RWPE2 (cell line): ENCODE measurements around the gene BAIAP2L2.

Source experiments
- ATAC-seq: fragments of 200-7000 bp; cut with Tn5 transposase; 3 replicates; pipeline ENCODE4 v1.9.1; 2021; ENCODE audit warnings: low read depth
- DNase-seq: peaks from one replicate; pipeline ENCODE4 v3.0.0-alpha.2; 2020; ENCODE audit warnings: low spot score
- H3K27ac ChIP-seq: fragments of 450-650 bp; 2 replicates; pipeline ENCODE4 v1.5.1; 2017; ENCODE audit warnings: mild to moderate bottlenecking; ENCODE audit not compliant: poor library complexity, severe bottlenecking
- H3K27me3 ChIP-seq: fragments of 250-450 bp; sonication (Bioruptor Pico); 2 replicates; pipeline ENCODE4 v1.5.1; 2021; ENCODE audit warnings: mild to moderate bottlenecking, moderate library complexity; ENCODE audit not compliant: insufficient read depth, poor library complexity, severe bottlenecking
- H3K36me3 ChIP-seq: fragments of 250-450 bp; sonication (Bioruptor Pico); 2 replicates; pipeline ENCODE4 v1.5.1; 2020; ENCODE audit warnings: low read depth, mild to moderate bottlenecking, moderate library complexity
- H3K4me1 ChIP-seq: fragments of 250-450 bp; sonication (Bioruptor Pico); 2 replicates; pipeline ENCODE4 v1.5.1; 2021; ENCODE audit warnings: mild to moderate bottlenecking, moderate library complexity; ENCODE audit not compliant: insufficient read depth, poor library complexity, severe bottlenecking
- H3K4me3 ChIP-seq: fragments of 250-450 bp; sonication (Bioruptor Pico); 2 replicates; pipeline ENCODE4 v1.5.1; 2021; ENCODE audit warnings: mild to moderate bottlenecking, moderate library complexity; ENCODE audit not compliant: severe bottlenecking
- H3K9me3 ChIP-seq: fragments of 250-450 bp; sonication (Bioruptor Pico); 2 replicates; pipeline ENCODE4 v1.5.1; 2021; ENCODE audit warnings: mild to moderate bottlenecking, moderate library complexity; ENCODE audit not compliant: severe bottlenecking
- TF ChIP-seq, protein P1 (sequence below): fragments of 450-650 bp; IDR thresholded peaks from one replicate; pipeline ENCODE4 v1.5.1; 2017; ENCODE audit warnings: mild to moderate bottlenecking, moderate library complexity; ENCODE audit not compliant: poor library complexity, severe bottlenecking

Gene BAIAP2L2

DNA sequence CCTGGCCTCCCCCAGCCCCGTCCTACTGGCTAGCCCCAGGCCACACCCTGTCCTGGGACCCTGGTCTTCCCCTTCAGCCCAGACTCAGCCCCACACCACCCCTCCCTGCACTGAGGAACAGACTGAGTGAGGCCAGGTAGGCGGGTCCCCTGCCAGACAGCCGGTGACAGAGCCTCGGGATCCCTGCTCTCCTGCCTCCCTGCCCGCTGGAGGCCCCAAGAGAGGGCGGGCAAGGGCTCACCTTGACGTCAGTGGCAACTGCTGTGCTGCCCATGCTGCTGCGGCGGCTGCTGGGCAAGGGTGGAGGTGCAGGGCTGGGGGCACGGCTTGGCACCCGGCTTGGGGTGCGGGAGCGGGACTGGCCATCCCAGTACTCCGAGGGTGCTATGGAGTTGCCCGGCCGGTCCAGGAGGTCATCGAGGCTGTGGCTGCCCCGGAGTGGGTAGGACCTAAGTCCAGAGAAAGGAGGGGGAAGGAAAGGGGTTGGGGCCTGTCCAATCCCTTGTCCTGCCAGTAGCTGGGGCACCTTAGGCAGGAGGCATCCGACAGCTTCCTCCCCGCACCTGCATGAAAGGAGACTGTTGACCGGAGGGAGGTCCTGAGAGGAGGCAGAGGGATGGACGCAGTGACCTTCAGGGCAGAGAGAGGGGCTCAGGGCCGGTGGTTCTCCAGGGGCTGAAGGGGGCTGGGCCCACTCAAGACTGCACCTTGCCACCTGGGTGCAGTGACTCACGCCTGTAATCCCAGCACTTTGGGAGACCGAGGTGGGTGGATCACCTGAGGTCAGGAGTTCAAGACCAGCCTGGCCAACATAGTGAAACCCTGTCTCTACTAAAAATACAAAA lies 24.3 kb downstream of the BAIAP2L2 start:
- Histone ChIP-seq H3K4me3 (no peak overlapping the region), H3K9me3 (no peaks in the 10 kb centered on the region), H3K27me3 (peaks cover 19% of the 10 kb centered on the region), H3K4me1 (no peaks in the 10 kb centered on the region), H3K27ac (no peak overlapping the region), H3K36me3 (no peaks in the 10 kb centered on the region)
- TF ChIP-seq, protein P1, sequence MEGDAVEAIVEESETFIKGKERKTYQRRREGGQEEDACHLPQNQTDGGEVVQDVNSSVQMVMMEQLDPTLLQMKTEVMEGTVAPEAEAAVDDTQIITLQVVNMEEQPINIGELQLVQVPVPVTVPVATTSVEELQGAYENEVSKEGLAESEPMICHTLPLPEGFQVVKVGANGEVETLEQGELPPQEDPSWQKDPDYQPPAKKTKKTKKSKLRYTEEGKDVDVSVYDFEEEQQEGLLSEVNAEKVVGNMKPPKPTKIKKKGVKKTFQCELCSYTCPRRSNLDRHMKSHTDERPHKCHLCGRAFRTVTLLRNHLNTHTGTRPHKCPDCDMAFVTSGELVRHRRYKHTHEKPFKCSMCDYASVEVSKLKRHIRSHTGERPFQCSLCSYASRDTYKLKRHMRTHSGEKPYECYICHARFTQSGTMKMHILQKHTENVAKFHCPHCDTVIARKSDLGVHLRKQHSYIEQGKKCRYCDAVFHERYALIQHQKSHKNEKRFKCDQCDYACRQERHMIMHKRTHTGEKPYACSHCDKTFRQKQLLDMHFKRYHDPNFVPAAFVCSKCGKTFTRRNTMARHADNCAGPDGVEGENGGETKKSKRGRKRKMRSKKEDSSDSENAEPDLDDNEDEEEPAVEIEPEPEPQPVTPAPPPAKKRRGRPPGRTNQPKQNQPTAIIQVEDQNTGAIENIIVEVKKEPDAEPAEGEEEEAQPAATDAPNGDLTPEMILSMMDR, result no peak
- no peak for ATAC-seq
- peak; percentile 61 for DNase-seq

- H3K4me3 ChIP-seq, result no peak overlapping the region
- no peak overlapping the region for H3K27ac ChIP-seq
- no peaks in the 10 kb centered on the region for H3K36me3 ChIP-seq
- no peak for DNase-seq
- peaks cover 25% of the 10 kb centered on the region for H3K27me3 ChIP-seq
- no peaks in the 10 kb centered on the region for H3K4me1 ChIP-seq
- TF ChIP-seq, protein P1, result no peak
- ATAC-seq, result no peak
- H3K9me3 ChIP-seq, result no peaks in the 10 kb centered on the region
These were observed 25.0 kb downstream of the BAIAP2L2 start for GRCh38 chr22:38085501-38085900.

- TF ChIP-seq, protein P1, result no peak
- Histone ChIP-seq H3K4me3 (no peak overlapping the region), H3K4me1 (no peaks in the 10 kb centered on the region), H3K36me3 (no peaks in the 10 kb centered on the region), H3K9me3 (no peaks in the 10 kb centered on the region), H3K27ac (no peak overlapping the region), H3K27me3 (peaks cover 28% of the 10 kb centered on the region)
- ATAC-seq (no peak), DNase-seq (no peak)
These were observed 25.4 kb downstream of the BAIAP2L2 start for GRCh38 chr22:38085056-38085455.

DNA sequence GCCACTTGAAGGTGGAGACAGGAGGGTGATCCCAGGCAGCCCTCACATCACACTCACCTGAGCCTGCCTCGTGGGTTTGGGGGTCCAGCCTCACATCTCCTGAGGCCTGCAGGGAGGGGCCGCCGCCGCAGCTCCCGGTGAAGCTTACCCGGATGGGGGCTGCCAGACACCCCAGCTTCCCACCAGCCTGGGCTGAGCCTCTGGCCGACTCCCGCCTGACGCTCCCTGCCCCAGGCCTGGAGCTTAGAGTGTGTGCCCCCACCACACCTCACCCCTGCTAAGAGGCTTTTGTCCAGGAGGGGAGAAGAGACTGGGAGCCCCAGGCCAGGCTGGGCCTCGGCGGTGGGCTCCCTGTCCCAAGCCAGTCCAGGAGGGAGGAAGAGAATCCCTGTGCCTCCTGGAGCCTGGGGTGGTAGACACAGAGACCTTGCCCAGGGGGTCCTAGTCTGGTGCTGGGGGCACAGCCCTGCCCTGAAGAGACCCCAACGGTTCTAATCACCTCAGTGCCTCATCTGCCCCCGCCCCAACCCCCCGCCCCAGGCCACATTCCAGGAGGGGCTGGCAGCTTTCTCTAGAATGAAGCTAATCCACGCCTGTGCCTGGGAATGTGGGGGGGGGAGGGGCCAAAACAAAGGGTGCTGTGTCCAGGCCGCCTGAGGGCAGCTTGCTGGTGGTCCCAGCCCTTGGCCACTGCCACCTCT lies 26.4 kb downstream of the BAIAP2L2 start, which contains the start of gene SLC16A8:
TSS of gene SLC16A8 (minus strand) at position 254 of the 701 bp plus-strand sequence. CDS start 1,311 bp downstream, outside the sequence.
- H3K36me3 ChIP-seq, result no peaks in the 10 kb centered on the region
- no peak within 1 kb of the TSS for H3K27ac ChIP-seq
- DNase-seq, result no peak
- no peak within 1 kb of the TSS for H3K4me3 ChIP-seq
- H3K27me3 ChIP-seq, result peaks cover 28% of the 10 kb centered on the region
- ATAC-seq, result no peak
- no peaks in the 10 kb centered on the region for H3K4me1 ChIP-seq
- TF ChIP-seq, protein P1, result no peak
- no peaks in the 10 kb centered on the region for H3K9me3 ChIP-seq
